NCI-H524 treated with DMSO at 0.1 percent for 48 hours (cell line): ENCODE results near the gene KYNU.

ENCODE experiments used
- DNase-seq: peaks from one replicate; lab custom pipeline; 2025; lab: John Stamatoyannopoulos, UW

The KYNU gene

GRCh38 chr2:142966284-142966683 lies 88.8 kb downstream of the KYNU start:
- no peak for DNase-seq

- DNase-seq, result no peak
These were observed 89.6 kb downstream of the KYNU start for GRCh38 chr2:142967060-142967459.

GRCh38 chr2:142973160-142973821 lies 95.8 kb downstream of the KYNU start:
- no peak for DNase-seq

GRCh38 chr2:142973822-142974207 lies 96.4 kb downstream of the KYNU start:
- no peak for DNase-seq

- no peak for DNase-seq
These were observed 97.0 kb downstream of the KYNU start for GRCh38 chr2:142974288-142975024.

GRCh38 chr2:142975239-142975638 lies 97.8 kb downstream of the KYNU start:
- DNase-seq, result no peak

GRCh38 chr2:142980246-142981068 lies 103.0 kb downstream of the KYNU start:
- no peak for DNase-seq

- DNase-seq, result no peak
These were observed 103.6 kb downstream of the KYNU start for GRCh38 chr2:142981069-142981378.

- DNase-seq, result no peak
These were observed 104.3 kb downstream of the KYNU start for GRCh38 chr2:142981756-142982155.

- DNase-seq, result no peak
These were observed 105.7 kb downstream of the KYNU start for GRCh38 chr2:142983174-142983573.

- no peak for DNase-seq
These were observed 107.2 kb downstream of the KYNU start for GRCh38 chr2:142984657-142985056.

- DNase-seq, result no peak
These were observed 109.6 kb downstream of the KYNU start for GRCh38 chr2:142987044-142987443.

- no peak for DNase-seq
These were observed 112.1 kb downstream of the KYNU start for GRCh38 chr2:142989273-142990204.

GRCh38 chr2:142991295-142991694 lies 113.8 kb downstream of the KYNU start:
- no peak for DNase-seq

- no peak for DNase-seq
These were observed 115.4 kb downstream of the KYNU start for GRCh38 chr2:142992840-142993239.

- DNase-seq, result no peak
These were observed 116.3 kb downstream of the KYNU start for GRCh38 chr2:142993771-142994170.

- DNase-seq, result no peak
These were observed 117.2 kb downstream of the KYNU start for GRCh38 chr2:142994665-142995064.

- no peak for DNase-seq
These were observed 119.8 kb downstream of the KYNU start for GRCh38 chr2:142997231-142997630.

GRCh38 chr2:143000599-143000998 lies 123.1 kb downstream of the KYNU start:
- no peak for DNase-seq

GRCh38 chr2:143001501-143001900 lies 124.0 kb downstream of the KYNU start:
- DNase-seq, result no peak

- DNase-seq, result no peak
These were observed 138.2 kb downstream of the KYNU start for GRCh38 chr2:143015656-143016055.
